LNCaP clone FGC (cell line): Measurements from ENCODE around the gene RALGAPA2.

Experiments
- DNase-seq: peaks from one replicate; pipeline ENCODE4 v3.0.0-alpha.2; 2011; ENCODE audit warnings: low read depth
- H3K4me3 ChIP-seq: 2 replicates; pipeline ENCODE4 v1.5.1; 2011; ENCODE audit warnings: mild to moderate bottlenecking, low read depth, low read length, control low read depth
- TF ChIP-seq, protein P1 (sequence below): IDR thresholded peaks from 2 replicates; pipeline ENCODE4 v1.5.1; 2012; ENCODE audit warnings: mild to moderate bottlenecking; ENCODE audit not compliant: control insufficient read depth, insufficient read depth; ENCODE audit errors: extremely low read depth

Gene RALGAPA2

DNA sequence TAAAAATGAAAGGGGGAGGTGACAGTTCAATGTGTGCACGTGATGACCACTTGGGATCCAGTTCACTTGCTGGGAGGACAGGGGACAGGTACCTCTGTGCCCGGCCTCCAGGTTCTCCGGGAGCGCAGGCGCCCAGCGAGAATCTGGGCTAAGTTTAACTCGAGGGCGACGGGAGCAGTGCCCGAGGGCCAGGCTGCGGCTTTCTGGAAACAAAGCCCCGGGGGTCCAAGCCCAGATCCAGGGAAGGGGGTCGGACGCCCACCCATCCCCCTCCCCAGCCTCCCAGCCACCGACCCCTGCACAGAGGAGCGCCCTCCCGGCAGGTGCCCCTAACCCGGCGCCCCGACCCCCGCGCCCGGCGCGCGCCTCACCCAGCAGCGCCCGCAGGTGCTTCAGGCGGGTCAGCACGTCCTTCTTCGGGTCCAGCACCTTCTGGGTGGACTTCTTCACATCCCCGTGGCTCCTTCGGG is 405 bp downstream of the RALGAPA2 start:
- TF ChIP-seq, protein P1, sequence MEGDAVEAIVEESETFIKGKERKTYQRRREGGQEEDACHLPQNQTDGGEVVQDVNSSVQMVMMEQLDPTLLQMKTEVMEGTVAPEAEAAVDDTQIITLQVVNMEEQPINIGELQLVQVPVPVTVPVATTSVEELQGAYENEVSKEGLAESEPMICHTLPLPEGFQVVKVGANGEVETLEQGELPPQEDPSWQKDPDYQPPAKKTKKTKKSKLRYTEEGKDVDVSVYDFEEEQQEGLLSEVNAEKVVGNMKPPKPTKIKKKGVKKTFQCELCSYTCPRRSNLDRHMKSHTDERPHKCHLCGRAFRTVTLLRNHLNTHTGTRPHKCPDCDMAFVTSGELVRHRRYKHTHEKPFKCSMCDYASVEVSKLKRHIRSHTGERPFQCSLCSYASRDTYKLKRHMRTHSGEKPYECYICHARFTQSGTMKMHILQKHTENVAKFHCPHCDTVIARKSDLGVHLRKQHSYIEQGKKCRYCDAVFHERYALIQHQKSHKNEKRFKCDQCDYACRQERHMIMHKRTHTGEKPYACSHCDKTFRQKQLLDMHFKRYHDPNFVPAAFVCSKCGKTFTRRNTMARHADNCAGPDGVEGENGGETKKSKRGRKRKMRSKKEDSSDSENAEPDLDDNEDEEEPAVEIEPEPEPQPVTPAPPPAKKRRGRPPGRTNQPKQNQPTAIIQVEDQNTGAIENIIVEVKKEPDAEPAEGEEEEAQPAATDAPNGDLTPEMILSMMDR = no peak
- no peak for DNase-seq
- peak overlapping the region; percentile 71 for H3K4me3 ChIP-seq

DNA sequence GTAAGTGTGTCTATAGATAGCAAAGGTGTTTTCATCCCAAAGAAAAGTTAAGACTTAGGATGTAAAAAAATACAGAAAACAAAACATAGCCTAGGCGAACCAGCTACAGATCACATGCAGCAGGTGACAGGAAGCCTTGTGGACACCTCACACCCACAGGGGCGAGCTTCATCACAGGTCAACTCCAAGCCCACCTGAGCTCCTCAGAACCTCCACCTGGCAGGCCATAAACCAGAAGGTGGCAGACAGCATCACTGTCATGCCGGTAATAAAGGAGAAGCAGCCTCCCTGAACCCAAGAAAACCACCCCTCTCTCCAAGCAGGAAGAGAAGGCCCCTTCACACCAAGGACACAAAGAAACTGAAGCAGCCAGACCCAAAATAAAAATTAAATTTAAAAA is 1.0 kb downstream of the RALGAPA2 start:
- TF ChIP-seq, protein P1 = no peak
- DNase-seq = no peak
- peak overlapping the region; percentile 71 for H3K4me3 ChIP-seq

DNA sequence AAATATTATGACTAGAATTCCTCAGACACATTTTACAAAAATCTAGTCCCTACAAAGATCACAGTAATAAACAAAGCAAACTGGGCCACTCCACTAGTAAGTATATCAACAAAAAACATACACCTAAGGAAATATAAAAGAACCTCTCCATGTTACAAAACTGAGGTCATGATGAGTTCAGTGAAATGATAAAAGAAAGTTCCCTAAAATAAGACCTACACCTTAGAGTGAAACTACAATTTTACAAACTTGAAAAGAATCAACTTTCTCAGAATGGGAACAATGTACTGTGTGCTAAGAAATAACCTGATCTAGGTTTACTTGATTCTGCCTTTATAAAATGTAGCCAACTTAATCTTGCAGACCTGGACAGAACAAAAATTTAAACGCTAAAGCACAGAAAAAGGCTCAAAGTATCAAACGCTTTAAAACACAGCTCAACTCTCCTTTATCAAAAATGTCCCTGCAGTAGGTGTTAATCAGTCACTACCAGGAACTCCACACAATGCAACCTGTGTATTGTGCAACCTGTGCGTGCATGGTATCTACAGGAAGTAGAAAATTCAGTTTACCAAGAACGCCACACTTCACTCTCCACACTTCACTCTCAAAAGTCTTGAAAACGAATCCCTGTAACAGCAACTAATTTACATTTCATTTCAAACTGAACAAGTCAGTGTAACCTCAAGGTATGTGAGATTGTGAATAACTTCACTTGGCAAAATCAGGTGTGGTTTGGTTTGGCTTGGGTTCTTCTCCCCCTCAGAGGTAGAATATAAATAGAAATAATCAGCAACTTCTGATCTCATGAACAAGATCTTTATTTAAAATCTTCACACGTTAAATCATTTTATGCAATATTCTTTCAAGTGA is 1.8 kb downstream of the RALGAPA2 start:
- DNase-seq = no peak
- H3K4me3 ChIP-seq = peak overlapping the region; percentile 71
- TF ChIP-seq, protein P1 = no peak

DNA sequence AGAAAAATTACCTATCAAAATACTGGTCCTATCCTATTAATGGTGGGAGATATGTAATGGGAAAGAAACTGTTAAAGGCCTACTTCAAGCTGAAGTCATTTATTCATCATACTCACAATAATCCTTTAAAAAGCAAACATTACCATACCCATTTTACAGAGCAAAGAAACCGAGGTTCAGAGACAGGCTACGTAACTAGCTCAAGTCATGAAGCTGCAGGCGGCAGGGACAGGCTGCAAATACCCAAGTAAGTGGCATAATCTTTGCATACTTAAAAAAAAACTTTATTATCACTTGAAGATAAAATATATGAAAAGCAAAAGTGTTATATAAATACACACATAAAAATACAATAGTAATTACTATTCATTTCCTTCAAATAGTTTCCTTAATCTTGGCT is 2.6 kb downstream of the RALGAPA2 start:
- no peak for DNase-seq
- TF ChIP-seq, protein P1 = no peak
- no peak overlapping the region for H3K4me3 ChIP-seq

DNA sequence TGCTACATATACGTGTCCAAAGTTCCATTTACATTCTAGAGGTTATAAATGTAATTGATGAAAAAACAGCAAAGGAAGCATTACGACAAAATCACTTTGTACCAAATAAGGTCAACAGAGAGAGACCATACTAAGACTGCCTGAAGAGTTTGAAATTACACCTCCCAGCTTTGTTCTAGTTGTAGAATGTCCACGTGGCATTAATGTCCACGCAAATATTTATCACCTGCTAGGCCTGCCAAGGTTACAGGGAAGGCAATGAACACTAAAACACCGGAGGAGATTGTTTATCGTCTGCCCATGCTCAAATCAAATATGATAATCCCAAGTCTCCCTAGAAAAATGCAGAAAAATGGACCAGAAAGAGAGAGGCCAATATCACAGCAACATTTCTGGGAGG is 6.2 kb downstream of the RALGAPA2 start:
- DNase-seq = peak; percentile 42
- no peak overlapping the region for H3K4me3 ChIP-seq
- TF ChIP-seq, protein P1 = no peak

DNA sequence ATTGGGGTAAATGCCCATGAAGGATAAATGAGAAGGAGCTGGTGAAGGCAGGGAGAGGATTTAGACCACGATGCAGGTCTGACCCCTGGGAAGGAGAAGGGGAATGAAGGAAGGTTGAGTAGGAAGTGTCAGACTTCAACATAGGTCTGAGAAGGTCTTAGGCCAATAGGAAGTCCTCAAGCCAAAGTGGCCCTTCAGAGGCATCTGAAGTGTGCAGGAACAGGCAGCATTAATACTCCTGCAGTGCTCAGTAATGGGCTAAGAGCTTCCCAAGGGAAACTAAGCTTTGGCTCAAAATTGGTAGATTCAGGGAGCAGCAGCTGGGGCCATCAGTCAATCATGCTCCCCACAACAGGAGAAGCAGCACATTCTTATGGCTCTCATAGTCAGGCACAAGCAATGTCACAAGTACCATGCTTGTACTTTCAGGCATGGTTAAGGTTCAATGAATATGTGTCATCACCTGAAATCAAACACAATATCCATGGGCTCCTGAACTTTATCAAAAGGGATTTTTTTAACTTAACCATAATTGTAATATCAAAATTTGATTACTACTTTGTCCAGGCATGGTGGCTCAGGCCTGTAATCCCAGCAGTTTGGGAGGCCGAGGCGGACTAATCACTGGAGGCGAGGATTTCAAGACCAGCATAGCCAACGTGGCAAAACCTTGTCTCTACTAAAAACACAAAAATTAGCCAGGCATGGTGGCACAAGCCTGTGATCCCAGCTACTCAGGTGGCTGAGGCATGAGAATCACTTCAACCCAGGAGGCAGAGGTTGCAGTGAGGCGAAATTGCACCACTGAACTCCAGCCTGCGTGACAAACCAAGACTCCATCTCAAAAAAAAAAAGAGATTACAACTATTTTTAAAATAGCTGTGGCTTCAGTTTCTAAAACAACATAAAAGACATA is 9.9 kb downstream of the RALGAPA2 start:
- no peak for DNase-seq
- TF ChIP-seq, protein P1 = no peak
- no peak overlapping the region for H3K4me3 ChIP-seq
